ENCODE measurements around the gene SKIC8.

Gene SKIC8

DNA sequence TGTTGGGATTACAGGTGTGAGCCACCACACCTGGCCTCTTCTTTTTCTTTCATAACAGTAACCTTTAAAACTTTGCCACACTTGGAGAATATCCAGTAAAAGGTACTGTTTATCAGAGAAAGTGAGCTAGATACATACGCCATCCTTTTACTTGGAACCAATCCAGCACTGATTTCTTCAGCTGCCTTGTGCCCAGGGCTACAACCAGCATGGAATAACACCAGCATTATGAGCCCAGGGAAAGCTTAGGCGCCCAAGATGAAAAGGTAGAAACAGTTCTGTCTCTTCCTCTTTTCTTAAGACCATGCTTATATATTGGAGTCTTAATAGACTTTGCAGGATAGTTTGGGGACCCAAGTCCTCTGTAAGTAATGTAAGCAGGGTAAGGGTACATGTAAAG, 8.4 kb downstream of the SKIC8 start:
- no peak for FAIRE-seq

GRCh38 chr15:78290222-78290621, 9.2 kb downstream of the SKIC8 start:
- no peak for FAIRE-seq

- no peak for FAIRE-seq
These were observed 14.7 kb downstream of the SKIC8 start for GRCh38 chr15:78284758-78285157.

DNA sequence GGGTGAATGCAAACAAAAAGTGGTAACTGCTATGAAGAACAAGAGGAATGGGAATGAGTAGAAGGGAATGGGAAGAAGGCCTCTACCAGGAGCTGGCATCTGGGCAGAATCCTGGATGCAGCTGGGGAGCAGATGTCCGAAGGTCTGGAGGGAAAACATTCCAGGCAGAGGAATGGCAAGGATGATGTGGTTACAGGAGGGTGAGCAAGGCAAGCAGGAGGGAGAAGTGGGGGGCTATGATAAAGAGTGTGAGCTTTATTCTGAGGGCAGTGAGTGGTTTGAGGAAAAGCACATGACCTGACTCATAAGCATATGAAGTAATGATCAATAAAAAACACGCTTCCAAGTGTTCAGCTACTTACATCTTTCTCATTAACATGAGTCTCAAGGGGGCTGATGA, 17.1 kb downstream of the SKIC8 start:
- no peak for FAIRE-seq

DNA sequence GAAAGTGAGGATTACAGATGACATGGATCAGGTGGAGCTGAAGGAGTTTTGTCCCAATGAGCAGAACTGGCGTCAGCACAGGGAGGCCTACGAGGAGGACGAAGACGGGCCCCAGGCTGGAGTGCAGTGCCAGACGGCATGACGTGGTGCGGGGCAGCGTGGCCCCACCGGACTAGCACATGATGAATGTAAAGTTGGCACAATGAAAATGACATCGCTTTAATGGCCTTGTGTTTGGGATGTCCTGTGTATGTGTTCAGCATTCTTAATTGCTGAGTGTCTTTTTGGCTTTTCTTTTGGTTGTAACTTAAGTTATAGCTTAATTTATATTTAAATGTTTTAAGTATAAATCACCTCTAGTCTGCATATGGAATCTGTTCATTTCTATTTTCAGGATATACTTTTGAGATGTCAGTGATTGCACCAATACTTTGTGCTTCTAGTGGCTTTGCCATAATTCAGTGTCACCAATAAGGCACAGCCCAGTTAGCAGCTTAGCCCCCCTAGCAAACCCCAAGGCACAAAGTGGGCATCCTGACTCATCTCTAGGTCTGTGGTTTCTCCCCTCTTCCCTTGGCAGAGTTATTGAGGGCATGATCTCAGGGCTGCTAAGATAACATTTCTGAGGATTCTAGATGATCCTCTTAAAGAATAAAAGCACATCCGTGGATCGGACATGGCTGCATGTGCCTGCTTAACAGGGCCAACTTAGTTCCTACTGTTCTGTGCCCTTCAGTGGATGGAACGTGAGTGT, 18.9 kb downstream of the SKIC8 start:
- FAIRE-seq, result no peak

GRCh38 chr15:78276064-78276943, 23.1 kb downstream of the SKIC8 start:
- FAIRE-seq, result no peak

DNA sequence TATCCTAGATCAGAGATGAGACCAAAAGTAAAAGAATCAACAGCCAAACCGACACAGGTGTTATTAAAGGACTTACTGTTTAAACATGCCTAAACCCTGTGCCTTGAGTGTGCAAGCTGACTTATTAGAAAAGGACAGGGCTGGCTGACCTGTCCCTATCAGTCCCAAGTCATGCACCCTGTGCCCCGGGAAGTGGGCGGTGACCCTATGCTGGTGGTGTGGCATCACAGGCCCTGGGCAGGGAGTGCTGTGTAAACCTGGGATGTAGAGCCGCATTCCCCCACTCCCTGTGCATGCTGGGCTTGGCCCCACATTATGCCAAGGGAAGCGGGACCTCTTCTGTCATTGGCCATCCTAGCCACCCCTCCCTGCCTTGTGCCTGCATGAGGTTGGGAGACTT, 24.4 kb downstream of the SKIC8 start:
- no peak for FAIRE-seq

- FAIRE-seq, result no peak
These were observed 26.6 kb downstream of the SKIC8 start for GRCh38 chr15:78272776-78273175.

DNA sequence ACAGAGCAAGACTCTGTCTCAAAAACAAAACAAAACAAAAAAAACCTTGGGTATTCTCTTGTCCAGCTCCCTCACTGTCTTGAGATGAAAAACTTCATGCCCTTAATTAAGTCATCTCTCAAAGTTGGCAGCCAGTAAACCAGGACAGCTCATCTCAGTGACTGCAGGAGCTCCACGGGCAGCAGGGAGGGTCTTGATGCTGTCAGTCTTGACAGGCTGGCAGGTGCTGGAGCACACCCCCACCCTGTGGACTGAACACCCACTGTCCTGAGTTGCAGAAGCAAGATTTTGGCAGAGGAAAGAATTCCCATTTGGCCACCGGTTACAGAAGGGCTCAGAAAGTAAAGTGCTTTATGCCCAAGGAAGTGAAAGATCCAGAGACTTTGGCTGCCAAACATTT, 27.1 kb downstream of the SKIC8 start:
- FAIRE-seq, result no peak

DNA sequence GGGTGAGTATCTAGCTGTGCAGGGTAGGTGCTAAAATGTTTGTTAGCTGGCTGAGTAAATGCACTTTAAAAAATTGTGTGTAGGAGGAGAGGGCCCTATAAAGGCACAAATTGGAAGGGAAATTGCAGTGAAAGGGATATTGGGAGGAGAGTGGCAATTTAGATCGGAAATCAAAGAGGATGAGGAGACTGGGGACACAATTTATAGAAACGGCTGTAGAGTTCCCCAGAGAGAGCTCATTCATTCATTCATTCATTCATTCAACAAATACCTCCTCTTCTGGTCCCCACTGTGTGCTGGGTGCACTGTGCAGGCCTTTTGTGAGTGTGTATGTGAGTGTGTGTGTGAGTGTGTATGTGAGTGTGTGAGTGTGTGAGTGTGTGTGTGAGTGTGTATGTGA, 32.6 kb downstream of the SKIC8 start:
- FAIRE-seq, result no peak

DNA sequence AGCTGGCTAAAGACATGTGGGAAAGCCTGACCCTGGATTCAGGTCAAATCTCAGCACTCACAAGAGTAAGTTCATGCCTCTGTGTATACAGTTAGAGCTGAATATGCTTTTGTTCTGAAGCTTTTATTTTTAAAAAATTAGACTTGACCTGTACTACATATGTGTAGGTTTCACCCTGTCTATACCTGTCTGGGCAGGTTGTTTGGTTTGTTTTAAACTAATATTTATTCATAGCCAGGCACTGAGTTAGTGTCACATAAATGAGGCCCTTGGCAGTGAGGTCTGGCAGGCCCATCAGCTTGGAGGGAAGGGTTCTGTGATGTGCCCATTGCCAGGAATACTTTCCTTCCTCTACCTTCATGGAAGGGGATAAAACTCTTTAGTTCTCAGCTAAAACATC, 33.2 kb downstream of the SKIC8 start:
- FAIRE-seq, result no peak

DNA sequence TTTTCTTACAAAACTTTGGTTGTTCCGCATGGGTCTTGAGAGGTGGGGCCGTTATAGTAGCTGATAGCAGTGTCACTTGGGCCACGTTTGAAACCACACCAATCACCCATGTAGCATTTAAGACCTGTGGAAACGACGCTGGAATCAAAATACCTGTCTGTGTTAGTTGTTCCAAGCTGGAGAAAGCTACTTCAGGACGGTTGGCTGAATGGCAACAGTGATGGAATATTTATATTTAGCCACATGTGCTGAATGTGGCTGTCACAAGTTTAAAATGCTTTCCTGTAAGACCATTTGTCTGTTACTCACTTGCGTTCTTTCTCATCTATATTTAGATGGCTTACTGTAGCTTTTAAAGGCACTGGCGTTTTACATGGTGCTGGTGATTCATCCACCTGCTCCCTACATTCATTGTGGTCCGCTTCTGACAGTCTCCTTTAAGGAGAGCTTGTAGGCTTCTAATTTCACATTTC, 33.6 kb downstream of the SKIC8 start:
- FAIRE-seq, result no peak

- no peak for FAIRE-seq
These were observed 34.3 kb downstream of the SKIC8 start for GRCh38 chr15:78265137-78265460.

- FAIRE-seq, result no peak
These were observed 34.9 kb downstream of the SKIC8 start, which contains the start of gene DNAJA4 for GRCh38 chr15:78264304-78265136. DNAJA4 (plus strand) TSS chr15:78264562; CDS start chr15:78264764, 202 bp downstream.

- FAIRE-seq, result no peak
These were observed 35.5 kb downstream of the SKIC8 start for GRCh38 chr15:78263907-78264303.

DNA sequence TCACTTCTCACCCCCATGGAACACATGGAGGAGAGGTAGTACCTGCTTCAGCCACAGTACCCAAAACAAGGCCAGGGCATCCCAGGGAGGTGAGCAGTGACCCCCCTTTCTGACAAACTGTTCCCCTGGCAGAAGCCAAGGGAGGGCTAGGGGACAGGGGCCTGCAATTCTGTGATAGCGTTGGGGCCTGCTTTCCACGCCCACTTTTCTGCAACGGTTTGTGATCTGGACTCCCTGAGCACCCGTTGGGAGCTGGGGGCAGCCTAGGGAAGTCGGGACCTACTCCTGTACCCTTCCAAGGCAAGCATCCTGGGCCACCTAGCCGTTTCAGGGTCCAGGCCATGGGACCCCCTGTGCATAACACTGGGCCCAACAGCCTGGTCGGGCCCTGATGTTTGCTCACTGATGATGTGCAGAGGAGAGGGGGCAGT, 36.0 kb downstream of the SKIC8 start:
- no peak for FAIRE-seq

GRCh38 chr15:78261062-78261461, 38.3 kb downstream of the SKIC8 start:
- FAIRE-seq, result no peak

DNA sequence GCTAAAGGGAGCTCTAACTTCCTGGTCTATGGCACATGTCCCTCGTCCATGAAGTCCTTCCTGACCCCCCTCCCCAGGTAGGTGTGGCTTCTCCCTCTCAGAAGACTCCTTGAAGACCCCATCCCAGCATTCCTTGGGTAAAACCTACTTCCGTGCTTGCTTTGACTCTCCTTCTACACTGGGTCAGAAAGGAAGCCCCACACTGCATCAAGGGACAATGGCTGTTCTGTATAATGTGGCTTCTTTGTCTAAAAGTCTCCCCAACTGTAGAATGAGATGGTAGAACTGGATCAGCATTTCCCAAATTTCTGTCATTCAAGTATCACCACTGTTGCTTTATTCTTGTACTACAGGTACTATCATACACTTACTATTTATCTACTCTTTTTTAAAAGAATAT, 38.9 kb downstream of the SKIC8 start:
- no peak for FAIRE-seq

DNA sequence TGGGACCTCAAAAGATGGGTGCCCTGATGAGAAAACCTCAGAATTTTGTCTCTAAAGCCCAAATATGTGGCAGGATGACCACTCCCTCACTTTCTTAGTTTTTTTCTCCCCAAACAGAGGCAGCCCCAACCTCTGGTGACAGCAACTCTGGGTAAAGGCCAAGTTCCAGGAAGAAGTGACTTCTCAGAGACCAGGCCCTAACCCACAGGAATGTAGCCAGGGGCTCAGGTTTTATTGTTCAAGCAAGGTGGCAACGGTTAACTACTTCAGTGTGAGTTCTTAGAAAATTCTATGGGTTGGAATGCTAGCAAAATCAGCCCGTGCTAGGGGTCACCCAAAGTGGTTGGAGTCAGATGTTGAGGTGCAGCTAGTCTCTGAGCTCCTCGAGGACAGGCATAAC, 40.2 kb downstream of the SKIC8 start:
- no peak for FAIRE-seq

- no peak for FAIRE-seq
These were observed 41.7 kb downstream of the SKIC8 start for GRCh38 chr15:78257681-78258080.

- FAIRE-seq, result no peak
These were observed 43.4 kb downstream of the SKIC8 start for GRCh38 chr15:78256044-78256437.

DNA sequence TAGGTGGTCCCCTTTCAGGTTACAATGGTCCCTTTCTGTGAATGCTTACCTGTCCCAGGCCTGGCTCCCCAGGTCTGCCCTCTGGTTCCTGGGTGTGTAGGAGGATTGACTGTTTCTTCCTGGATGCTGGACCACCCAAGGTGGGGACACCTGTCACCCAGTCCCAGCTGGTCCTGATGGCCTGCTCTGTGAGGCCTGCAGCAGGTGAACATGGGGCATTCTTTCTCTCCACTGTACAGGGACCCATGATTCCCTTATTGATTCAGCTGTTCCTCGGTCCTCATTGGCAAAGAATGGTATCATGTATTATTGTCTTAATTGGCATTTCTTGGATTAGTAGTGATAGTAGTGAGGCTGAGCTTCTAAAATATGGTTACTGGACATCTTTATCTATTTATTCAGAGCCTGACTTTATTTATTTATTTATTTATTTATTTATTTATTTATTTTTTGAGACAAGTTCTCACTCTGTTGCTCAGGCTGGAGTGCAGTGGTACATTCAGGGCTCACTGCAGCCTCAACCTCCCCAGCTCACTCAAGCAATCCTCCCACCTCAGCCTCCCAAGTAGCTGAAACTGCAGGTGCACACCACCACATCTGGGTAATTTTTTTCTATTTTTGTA, 43.9 kb downstream of the SKIC8 start:
- FAIRE-seq, result no peak

DNA sequence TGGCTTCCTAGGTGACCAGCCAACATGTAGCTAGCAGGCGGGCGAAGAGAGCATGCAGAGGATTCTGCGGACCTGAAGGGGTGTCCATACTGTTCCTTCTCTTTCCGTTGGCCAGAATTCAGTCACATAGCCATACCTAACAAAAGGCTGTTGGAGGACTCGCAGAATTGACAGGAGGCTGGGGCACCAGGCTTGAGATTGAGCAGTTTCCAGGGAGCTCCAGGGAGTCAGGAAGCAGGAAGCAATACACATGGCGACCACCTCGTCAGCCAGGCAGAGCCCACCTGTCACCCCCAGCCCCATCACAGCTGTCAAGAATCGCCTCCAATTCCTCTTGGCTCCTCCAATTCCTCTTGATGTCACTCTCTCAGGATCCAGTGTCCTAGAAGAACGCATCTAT, 48.3 kb downstream of the SKIC8 start:
- FAIRE-seq, result no peak
